Stomach (tissue), 9 donors: Measurements from ENCODE around the gene MRPL34. TPM values are rescaled to one million over a fixed set of nuclear protein-coding genes. Genes with fewer than 3 reads are reported as not detected.

Experiments
- DNase-seq, 2 donors: peaks; one replicate each; pipeline versions ENCODE4 v3.0.0 to v3.0.0-alpha.2; 2013 to 2019
- H3K27ac ChIP-seq, 5 donors: fragments of 200-600 bp in 4 of 5; sonication (generic) in 4 of 5; one replicate each; pipeline ENCODE4 v1.5.1; 2013 to 2019; ENCODE audit warnings: mild to moderate bottlenecking in 1 of 5, moderate library complexity in 1 of 5
- H3K27me3 ChIP-seq, 3 donors: fragments of 200-600 bp; sonication (generic); one replicate each; pipeline ENCODE4 v1.5.1; 2017 to 2019; ENCODE audit warnings: mixed run types in 1 of 3
- H3K36me3 ChIP-seq, 4 donors: fragments of 200-600 bp; sonication (generic); 1 replicate in 3 of 4; 2 replicates in 1 of 4; pipeline ENCODE4 v1.5.1; 2016 to 2019
- H3K4me1 ChIP-seq, 4 donors: fragments of 200-600 bp; sonication (generic); one replicate each; pipeline ENCODE4 v1.5.1; 2016 to 2019
- H3K4me3 ChIP-seq, 4 donors: fragments of 200-600 bp; sonication (generic) in 3 of 4; one replicate each; pipeline ENCODE4 v1.5.1; 2016 to 2019; ENCODE audit warnings: mild to moderate bottlenecking in 1 of 4
- H3K9me3 ChIP-seq, 4 donors: fragments of 200-600 bp; sonication (generic); one replicate each; pipeline ENCODE4 v1.5.1; 2016 to 2019
- EP300 ChIP-seq: sonication (generic); formaldehyde crosslinking; IDR thresholded peaks from one replicate; pipeline ENCODE4 v1.6.1; 2017; ENCODE audit warnings: antibody characterized with exemption
- POLR2A ChIP-seq, 4 donors: fragments of 450-650 bp; IDR thresholded peaks; one replicate each; pipeline ENCODE4 v1.6.1; 2016; ENCODE audit warnings: antibody characterized with exemption in 4 of 4, control low read depth in 2 of 4, mild to moderate bottlenecking in 1 of 4, moderate library complexity in 1 of 4
- POLR2AphosphoS5 ChIP-seq, 3 donors: sonication (generic); formaldehyde crosslinking; IDR thresholded peaks; one replicate each; pipeline ENCODE4 v1.6.1; 2016; ENCODE audit warnings: antibody characterized with exemption in 3 of 3
- WGBS, 5 donors: extraction: QIAGEN DNeasy Blood & Tissue Kit in 3 of 5; methylation state at CpG; one replicate each; pipeline versions ENCODE4 v1.1.5 to v1.1.7; 2013 to 2018; 5-methylcytosine and 5-hydroxymethylcytosine counted together
- intact Hi-C: fragments of 100-400 bp; cut with DNase I; formaldehyde crosslinking; loops from one replicate; pipeline ENCODE4 v1.15.1; 2023; ENCODE audit warnings: low total_unique reads
- polyA plus RNA-seq, 3 donors: library from polyadenylated mRNA; stranded (reverse); fragments of 200-250 nt; gene quantifications; one replicate each; pipeline ENCODE4 v1.2.3, GENCODE V29; 2013
- total RNA-seq, 5 donors: library from RNA; depleted of rRNA; stranded (reverse); fragments of >200 nt; gene quantifications; one replicate each; pipeline versions ENCODE4 v1.1.0 to v1.2.3, GENCODE V29; 2014 to 2016
- TF ChIP-seq, protein P1 (sequence below), 7 experiments: fragments of 450-650 bp in 4 of 7; fragments of 200-600 bp in 3 of 7; sonication (generic) in 3 of 7; IDR thresholded peaks; one replicate each; pipeline ENCODE4 v1.5.1; 2016 to 2019; ENCODE audit warnings: antibody characterized with exemption in 7 of 7, control low read depth in 2 of 7, mild to moderate bottlenecking in 1 of 7
- donor health status: healthy with polysubstance abuse.
- donor health status: Bipolar disorder and iron deficiency.
- donor health status: healthy.

The MRPL34 gene
- total and polyA plus RNA-seq, 8 donors = 6.6 to 200 (median 155) TPM

DNA sequence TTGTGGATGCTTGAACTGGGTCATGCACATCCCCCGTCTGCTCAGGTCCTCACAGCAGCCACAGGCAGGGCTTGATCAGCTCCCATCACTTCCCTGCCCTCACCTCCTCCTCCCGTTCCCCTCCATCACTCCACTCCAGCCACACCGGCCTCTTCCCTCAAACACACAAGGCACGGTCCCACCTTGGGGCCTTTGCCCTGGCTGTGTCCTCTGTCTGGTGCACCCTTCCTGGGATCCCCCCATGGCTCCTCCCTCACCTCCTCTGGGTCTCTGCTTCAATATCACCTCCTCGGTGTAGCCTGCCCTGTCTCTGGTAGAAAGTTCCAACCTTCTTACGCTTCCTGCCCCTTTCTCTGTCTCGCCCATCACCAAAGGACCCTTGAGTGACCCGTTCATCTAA is 47.7 kb downstream of the MRPL34 start:
- Histone ChIP-seq H3K9me3 (no peaks in the 10 kb centered on the region), H3K4me1 (peaks cover 0 to 11% (median 3%) of the 10 kb centered on the region in 4 donors), H3K27me3 (peaks cover 0 to 46% (median 0%) of the 10 kb centered on the region in 3 donors), H3K4me3 (no peak overlapping the region), H3K36me3 (no peaks in the 10 kb centered on the region), H3K27ac (no peak overlapping the region)
- 72 to 81% (median 78%) methylated on average over 8 of the region's 8 CpGs for WGBS, 5 donors
- no peak for TF ChIP-seq POLR2AphosphoS5 (IDR thresholded peaks at IDR 0.05)
- TF ChIP-seq POLR2A (IDR thresholded peaks at IDR 0.05) = no peak
- TF ChIP-seq, protein P1, sequence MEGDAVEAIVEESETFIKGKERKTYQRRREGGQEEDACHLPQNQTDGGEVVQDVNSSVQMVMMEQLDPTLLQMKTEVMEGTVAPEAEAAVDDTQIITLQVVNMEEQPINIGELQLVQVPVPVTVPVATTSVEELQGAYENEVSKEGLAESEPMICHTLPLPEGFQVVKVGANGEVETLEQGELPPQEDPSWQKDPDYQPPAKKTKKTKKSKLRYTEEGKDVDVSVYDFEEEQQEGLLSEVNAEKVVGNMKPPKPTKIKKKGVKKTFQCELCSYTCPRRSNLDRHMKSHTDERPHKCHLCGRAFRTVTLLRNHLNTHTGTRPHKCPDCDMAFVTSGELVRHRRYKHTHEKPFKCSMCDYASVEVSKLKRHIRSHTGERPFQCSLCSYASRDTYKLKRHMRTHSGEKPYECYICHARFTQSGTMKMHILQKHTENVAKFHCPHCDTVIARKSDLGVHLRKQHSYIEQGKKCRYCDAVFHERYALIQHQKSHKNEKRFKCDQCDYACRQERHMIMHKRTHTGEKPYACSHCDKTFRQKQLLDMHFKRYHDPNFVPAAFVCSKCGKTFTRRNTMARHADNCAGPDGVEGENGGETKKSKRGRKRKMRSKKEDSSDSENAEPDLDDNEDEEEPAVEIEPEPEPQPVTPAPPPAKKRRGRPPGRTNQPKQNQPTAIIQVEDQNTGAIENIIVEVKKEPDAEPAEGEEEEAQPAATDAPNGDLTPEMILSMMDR (IDR thresholded peaks at IDR 0.05) = no peak
- TF ChIP-seq EP300 = no peak
- no peak for DNase-seq
- intact Hi-C loops = no loop called here

Other genes with a start within 250 kb of the MRPL34 start
- gene HAUS8, start 230.4 kb upstream of the MRPL34 start, total RNA-seq = 10 to 100 TPM in 1 of 5 donors, 1 to 10 TPM in 3, under 1 TPM in 1; 0.45 to 27.2 (median 8.3) TPM
- gene HAUS8, start 230.4 kb upstream of the MRPL34 start, polyA plus RNA-seq = 10 to 100 TPM in 1 of 3 donors, 1 to 10 TPM in 2; 9.2 to 11.9 (median 9.4) TPM
- 100 to 1,000 TPM in 3 of 5 donors, 10 to 100 TPM in 2; 43.0 to 265 (median 156) TPM for gene MYO9B, start 230.1 kb upstream of the MRPL34 start, total RNA-seq
- 10 to 100 TPM; 30.2 to 35.6 (median 30.6) TPM for gene MYO9B, start 230.1 kb upstream of the MRPL34 start, polyA plus RNA-seq
- gene USE1, start 90.5 kb upstream of the MRPL34 start, total RNA-seq = 100 to 1,000 TPM in 1 of 5 donors, 10 to 100 TPM in 3, not detected in 1; 16.2 to 113 (median 22.1) TPM
- gene USE1, start 90.5 kb upstream of the MRPL34 start, polyA plus RNA-seq = 10 to 100 TPM; 55.3 to 68.6 (median 64.9) TPM
- 10 to 100 TPM in 1 of 5 donors, 1 to 10 TPM in 4; 4.7 to 13.0 (median 8.3) TPM for gene OCEL1, start 79.6 kb upstream of the MRPL34 start, total RNA-seq
- 10 to 100 TPM; 25.9 to 43.2 (median 39.7) TPM for gene OCEL1, start 79.6 kb upstream of the MRPL34 start, polyA plus RNA-seq
- 100 to 1,000 TPM in 1 of 5 donors, 10 to 100 TPM in 4; 35.3 to 641 (median 47.3) TPM for gene NR2F6, start 60.0 kb upstream of the MRPL34 start, total RNA-seq
- gene NR2F6, start 60.0 kb upstream of the MRPL34 start, polyA plus RNA-seq = 10 to 100 TPM; 34.4 to 57.9 (median 45.0) TPM
- gene USHBP1, start 41.1 kb upstream of the MRPL34 start, total RNA-seq = 1 to 10 TPM in 3 of 5 donors, not detected in 2; 3.3 to 7.7 (median 4.5) TPM
- gene USHBP1, start 41.1 kb upstream of the MRPL34 start, polyA plus RNA-seq = 1 to 10 TPM; 2.1 to 4.1 (median 3.5) TPM
- 100 to 1,000 TPM in 2 of 5 donors, 10 to 100 TPM in 3; 26.2 to 146 (median 59.7) TPM for gene BABAM1, start 38.4 kb upstream of the MRPL34 start, total RNA-seq
- gene BABAM1, start 38.4 kb upstream of the MRPL34 start, polyA plus RNA-seq = 10 to 100 TPM; 66.3 to 87.1 (median 79.9) TPM
- under 1 TPM in 1 of 5 donors, not detected in 4; 0.18 TPM for gene ANKLE1, start 24.0 kb upstream of the MRPL34 start, total RNA-seq
- gene ANKLE1, start 24.0 kb upstream of the MRPL34 start, polyA plus RNA-seq = under 1 TPM in 1 of 3 donors, not detected in 2; 0.63 TPM
- gene ABHD8, start 2.4 kb upstream of the MRPL34 start, total RNA-seq = 10 to 100 TPM in 3 of 5 donors, 1 to 10 TPM in 2; 4.9 to 28.1 (median 15.2) TPM
- gene ABHD8, start 2.4 kb upstream of the MRPL34 start, polyA plus RNA-seq = 10 to 100 TPM in 1 of 3 donors, 1 to 10 TPM in 2; 8.0 to 12.0 (median 9.8) TPM
- gene DDA1, start 3.7 kb downstream of the MRPL34 start, total RNA-seq = 10 to 100 TPM in 4 of 5 donors, 1 to 10 TPM in 1; 2.2 to 56.0 (median 21.4) TPM
- 10 to 100 TPM; 30.8 to 63.7 (median 48.1) TPM for gene DDA1, start 3.7 kb downstream of the MRPL34 start, polyA plus RNA-seq
- 10 to 100 TPM in 4 of 5 donors, 1 to 10 TPM in 1; 2.9 to 37.9 (median 23.0) TPM for gene ANO8, start 29.0 kb downstream of the MRPL34 start, total RNA-seq
- gene ANO8, start 29.0 kb downstream of the MRPL34 start, polyA plus RNA-seq = 1 to 10 TPM; 1.1 to 5.1 (median 3.6) TPM
- gene GTPBP3, start 31.7 kb downstream of the MRPL34 start, total RNA-seq = 10 to 100 TPM; 17.1 to 93.9 (median 68.7) TPM
- gene GTPBP3, start 31.7 kb downstream of the MRPL34 start, polyA plus RNA-seq = 10 to 100 TPM; 11.2 to 11.8 (median 11.4) TPM
- 10 to 100 TPM in 4 of 5 donors, 1 to 10 TPM in 1; 5.8 to 62.2 (median 25.0) TPM for gene PLVAP, start 71.5 kb downstream of the MRPL34 start, total RNA-seq
- gene PLVAP, start 71.5 kb downstream of the MRPL34 start, polyA plus RNA-seq = 10 to 100 TPM; 34.5 to 95.1 (median 48.6) TPM
- not detected for gene CCDC194, start 88.3 kb downstream of the MRPL34 start, total RNA-seq
- gene CCDC194, start 88.3 kb downstream of the MRPL34 start, polyA plus RNA-seq = not detected
- gene BST2, start 99.8 kb downstream of the MRPL34 start, total RNA-seq = 100 to 1,000 TPM in 2 of 5 donors, 10 to 100 TPM in 2, 1 to 10 TPM in 1; 6.4 to 182 (median 38.4) TPM
- gene BST2, start 99.8 kb downstream of the MRPL34 start, polyA plus RNA-seq = 10 to 100 TPM; 34.4 to 68.0 (median 59.1) TPM
- 10 to 100 TPM in 4 of 5 donors, 1 to 10 TPM in 1; 9.9 to 76.3 (median 44.0) TPM for gene MVB12A, start 114.2 kb downstream of the MRPL34 start, total RNA-seq
- gene MVB12A, start 114.2 kb downstream of the MRPL34 start, polyA plus RNA-seq = 10 to 100 TPM; 63.7 to 67.0 (median 66.0) TPM
- gene TMEM221, start 142.8 kb downstream of the MRPL34 start, total RNA-seq = not detected
- gene TMEM221, start 142.8 kb downstream of the MRPL34 start, polyA plus RNA-seq = under 1 TPM in 1 of 3 donors, not detected in 2; 0.20 TPM
- gene NXNL1, start 155.1 kb downstream of the MRPL34 start, total RNA-seq = under 1 TPM in 1 of 5 donors, not detected in 4; 0.92 TPM
- gene NXNL1, start 155.1 kb downstream of the MRPL34 start, polyA plus RNA-seq = not detected
- gene SLC27A1, start 164.7 kb downstream of the MRPL34 start, total RNA-seq = 100 to 1,000 TPM in 1 of 5 donors, 10 to 100 TPM in 3, 1 to 10 TPM in 1; 5.5 to 116 (median 43.8) TPM
- gene SLC27A1, start 164.7 kb downstream of the MRPL34 start, polyA plus RNA-seq = 10 to 100 TPM in 1 of 3 donors, 1 to 10 TPM in 2; 4.0 to 12.7 (median 9.0) TPM
- 100 to 1,000 TPM in 1 of 5 donors, 10 to 100 TPM in 3, 1 to 10 TPM in 1; 2.9 to 258 (median 32.9) TPM for gene PGLS, start 205.8 kb downstream of the MRPL34 start, total RNA-seq
- gene PGLS, start 205.8 kb downstream of the MRPL34 start, polyA plus RNA-seq = 100 to 1,000 TPM in 2 of 3 donors, 10 to 100 TPM in 1; 85.0 to 120 (median 114) TPM
- gene COLGALT1, start 249.8 kb downstream of the MRPL34 start, total RNA-seq = 100 to 1,000 TPM in 1 of 5 donors, 10 to 100 TPM in 4; 29.6 to 273 (median 43.6) TPM
- gene COLGALT1, start 249.8 kb downstream of the MRPL34 start, polyA plus RNA-seq = 10 to 100 TPM; 15.1 to 36.3 (median 18.0) TPM